Measurements from ENCODE around the gene EBF4. TPM values are rescaled to one million over a fixed set of nuclear protein-coding genes. Genes with fewer than 3 reads are reported as not detected.

EBF4 gene
- total RNA-seq, 1 experiment from 2014 or later = not detected

DNA sequence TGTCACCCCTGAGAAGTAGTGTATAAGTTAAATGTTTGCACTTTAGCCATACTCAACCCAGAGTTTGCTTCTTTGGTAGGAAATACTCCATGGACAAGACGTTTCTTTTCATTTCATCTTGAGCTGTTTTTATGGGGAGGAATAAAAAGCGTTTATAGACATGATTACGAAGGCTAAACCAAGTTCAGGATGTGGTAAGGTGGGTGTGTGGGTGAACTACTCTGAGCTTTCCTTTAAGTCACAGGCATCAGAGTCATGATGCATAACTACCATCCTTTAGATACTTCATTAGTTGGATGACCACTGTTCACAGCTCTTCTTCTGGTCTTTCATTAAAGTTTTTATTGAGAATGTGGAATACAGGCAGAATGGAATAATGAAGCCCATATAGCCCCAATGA, 48.9 kb downstream of the EBF4 start:
- BruUV-seq (replicated peaks) = no TSS peak
- peaks cover 65% of the 10 kb centered on the region for H3K27me3 Mint-ChIP-seq (ENCODE audit: insufficient read depth, unreplicated experiment)
- no peak overlapping the region for H3K27ac Mint-ChIP-seq (ENCODE audit: low read depth, unreplicated experiment)
- no peak overlapping the region for H3K4me3 Mint-ChIP-seq (ENCODE audit: unreplicated experiment)
- H3K9me3 Mint-ChIP-seq (ENCODE audit: unreplicated experiment) = no peaks in the 10 kb centered on the region
- intact Hi-C loops (cut with micrococcal nuclease) = no loop called here
- POLR2A ChIA-PET = interaction anchor here (0.9 kb wide), 1 partner anchor 21 kb away, joined by 3 read pairs; no protein-coding TSS in a partner anchor
- DNase-seq (ENCODE audit: unreplicated experiment) = no peak
- TF ChIP-seq, protein P1, sequence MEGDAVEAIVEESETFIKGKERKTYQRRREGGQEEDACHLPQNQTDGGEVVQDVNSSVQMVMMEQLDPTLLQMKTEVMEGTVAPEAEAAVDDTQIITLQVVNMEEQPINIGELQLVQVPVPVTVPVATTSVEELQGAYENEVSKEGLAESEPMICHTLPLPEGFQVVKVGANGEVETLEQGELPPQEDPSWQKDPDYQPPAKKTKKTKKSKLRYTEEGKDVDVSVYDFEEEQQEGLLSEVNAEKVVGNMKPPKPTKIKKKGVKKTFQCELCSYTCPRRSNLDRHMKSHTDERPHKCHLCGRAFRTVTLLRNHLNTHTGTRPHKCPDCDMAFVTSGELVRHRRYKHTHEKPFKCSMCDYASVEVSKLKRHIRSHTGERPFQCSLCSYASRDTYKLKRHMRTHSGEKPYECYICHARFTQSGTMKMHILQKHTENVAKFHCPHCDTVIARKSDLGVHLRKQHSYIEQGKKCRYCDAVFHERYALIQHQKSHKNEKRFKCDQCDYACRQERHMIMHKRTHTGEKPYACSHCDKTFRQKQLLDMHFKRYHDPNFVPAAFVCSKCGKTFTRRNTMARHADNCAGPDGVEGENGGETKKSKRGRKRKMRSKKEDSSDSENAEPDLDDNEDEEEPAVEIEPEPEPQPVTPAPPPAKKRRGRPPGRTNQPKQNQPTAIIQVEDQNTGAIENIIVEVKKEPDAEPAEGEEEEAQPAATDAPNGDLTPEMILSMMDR (IDR thresholded peaks at IDR 0.05; ENCODE audit: unreplicated experiment) = no peak
- H3K4me1 Mint-ChIP-seq (ENCODE audit: insufficient read depth, unreplicated experiment) = no peaks in the 10 kb centered on the region
- CTCF ChIA-PET = interaction anchor here (1.3 to 2.9 kb wide), 2 partner anchors 12 to 14 kb away, joined by 5 to 12 read pairs; no protein-coding TSS in a partner anchor
- no peaks in the 10 kb centered on the region for H3K36me3 Mint-ChIP-seq (ENCODE audit: insufficient read depth, unreplicated experiment)

DNA sequence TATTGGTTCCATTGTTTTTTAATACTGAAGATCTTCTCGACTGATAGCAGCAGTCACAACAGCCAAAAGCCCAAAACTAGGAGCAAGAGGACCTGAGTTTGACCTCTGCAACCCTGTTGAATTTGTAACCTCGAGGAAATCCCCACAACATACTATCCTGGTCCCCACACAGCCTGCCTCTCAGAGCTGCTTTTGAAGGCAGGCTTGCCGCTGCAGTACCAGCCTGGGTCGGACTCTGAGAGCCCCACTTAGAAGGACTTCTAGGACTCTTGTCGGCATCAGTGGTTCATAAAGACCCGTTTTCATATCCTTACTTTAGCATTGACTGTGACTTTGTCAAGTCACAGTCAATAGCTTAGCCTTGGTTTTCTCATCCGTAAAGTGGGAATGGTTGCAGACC, 49.3 kb downstream of the EBF4 start:
- TF ChIP-seq, protein P1 (IDR thresholded peaks at IDR 0.05; ENCODE audit: unreplicated experiment) = no peak
- BruUV-seq (replicated peaks) = no TSS peak
- POLR2A ChIA-PET = interaction anchor here (0.9 kb wide), 1 partner anchor 21 kb away, joined by 3 read pairs; no protein-coding TSS in a partner anchor
- Mint-ChIP-seq H3K27me3 (ENCODE audit: insufficient read depth, unreplicated experiment) (peaks cover 61% of the 10 kb centered on the region), H3K36me3 (ENCODE audit: insufficient read depth, unreplicated experiment) (no peaks in the 10 kb centered on the region), H3K4me3 (ENCODE audit: unreplicated experiment) (no peak overlapping the region), H3K9me3 (ENCODE audit: unreplicated experiment) (no peaks in the 10 kb centered on the region), H3K27ac (ENCODE audit: low read depth, unreplicated experiment) (no peak overlapping the region), H3K4me1 (ENCODE audit: insufficient read depth, unreplicated experiment) (no peaks in the 10 kb centered on the region)
- intact Hi-C loops (cut with micrococcal nuclease) = no loop called here
- CTCF ChIA-PET = interaction anchor here (1.3 to 2.9 kb wide), 2 partner anchors 12 to 14 kb away, joined by 5 to 12 read pairs; no protein-coding TSS in a partner anchor
- DNase-seq (ENCODE audit: unreplicated experiment) = no peak

DNA sequence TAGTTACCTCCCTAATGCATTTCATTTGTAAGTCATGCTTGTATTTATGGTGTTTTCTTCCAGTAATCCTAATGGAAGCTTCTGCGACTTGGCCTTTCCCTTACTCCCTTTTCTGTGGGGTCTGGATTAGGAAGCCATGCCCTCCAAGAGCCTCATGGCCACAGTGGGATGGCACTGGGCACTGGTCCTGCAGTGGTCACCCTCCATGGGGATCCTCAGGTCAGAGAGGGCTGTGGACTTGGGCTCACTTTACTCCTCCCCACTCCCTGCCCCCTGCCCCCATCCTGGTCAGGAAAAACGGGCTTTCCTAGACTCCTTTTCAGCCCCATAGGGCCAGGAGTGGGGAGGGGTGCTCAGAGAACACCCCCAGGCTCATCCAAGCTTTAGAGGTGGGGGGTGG, 49.9 kb downstream of the EBF4 start:
- no peak for DNase-seq (ENCODE audit: unreplicated experiment)
- H3K9me3 Mint-ChIP-seq (ENCODE audit: unreplicated experiment) = no peaks in the 10 kb centered on the region
- intact Hi-C loops (cut with micrococcal nuclease) = no loop called here
- BruUV-seq (replicated peaks) = no TSS peak
- no peaks in the 10 kb centered on the region for H3K4me1 Mint-ChIP-seq (ENCODE audit: insufficient read depth, unreplicated experiment)
- H3K4me3 Mint-ChIP-seq (ENCODE audit: unreplicated experiment) = no peak overlapping the region
- H3K36me3 Mint-ChIP-seq (ENCODE audit: insufficient read depth, unreplicated experiment) = no peaks in the 10 kb centered on the region
- TF ChIP-seq, protein P1 (IDR thresholded peaks at IDR 0.05; ENCODE audit: unreplicated experiment) = no peak
- peaks cover 57% of the 10 kb centered on the region for H3K27me3 Mint-ChIP-seq (ENCODE audit: insufficient read depth, unreplicated experiment)
- no peak overlapping the region for H3K27ac Mint-ChIP-seq (ENCODE audit: low read depth, unreplicated experiment)
- ChIA-PET POLR2A (no interaction called here), CTCF (interaction anchor here (2.9 kb wide), 1 partner anchor 11 kb away, joined by 12 read pairs; no protein-coding TSS in a partner anchor)

DNA sequence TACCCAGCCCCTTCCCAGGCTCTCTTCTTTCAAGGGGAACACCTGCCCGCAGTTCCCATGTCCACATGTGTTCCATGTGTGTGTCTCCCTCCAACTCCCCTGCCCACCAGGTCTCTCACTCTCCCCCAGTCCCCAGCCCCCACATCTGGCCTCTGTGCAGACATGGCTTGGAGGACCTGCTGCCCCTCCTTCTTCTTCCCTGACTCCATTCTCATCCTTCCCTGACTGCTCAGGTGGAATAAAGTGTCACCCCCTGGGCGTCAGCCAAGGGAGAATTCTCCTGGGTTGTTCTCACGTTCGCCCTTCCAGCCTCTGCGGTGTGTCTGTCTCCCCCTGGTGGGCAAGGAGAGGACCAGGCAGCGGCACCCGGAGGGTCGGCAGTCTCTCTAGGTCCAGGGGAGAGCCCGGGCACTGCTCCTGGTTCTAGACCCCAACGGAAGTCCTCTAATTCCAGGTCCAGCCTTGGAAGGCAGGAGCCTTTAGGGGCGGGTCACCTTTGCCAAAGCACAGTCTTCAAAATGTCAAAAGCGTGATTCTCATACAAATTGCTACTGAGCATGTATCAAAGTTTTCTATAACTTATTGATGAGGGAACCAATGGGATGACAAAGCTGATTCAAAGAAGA, 50.5 kb downstream of the EBF4 start:
- H3K9me3 Mint-ChIP-seq (ENCODE audit: unreplicated experiment) = no peaks in the 10 kb centered on the region
- intact Hi-C loops (cut with micrococcal nuclease) = no loop called here
- H3K4me1 Mint-ChIP-seq (ENCODE audit: insufficient read depth, unreplicated experiment) = no peaks in the 10 kb centered on the region
- ChIA-PET CTCF (interaction anchor here (0.5 to 2.9 kb wide), 2 partner anchors 11 to 48 kb away, joined by 3 to 12 read pairs; no protein-coding TSS in a partner anchor), POLR2A (no interaction called here)
- no peak overlapping the region for H3K4me3 Mint-ChIP-seq (ENCODE audit: unreplicated experiment)
- TF ChIP-seq, protein P1 (IDR thresholded peaks at IDR 0.05; ENCODE audit: unreplicated experiment) = peak; percentile 82
- BruUV-seq (replicated peaks) = no TSS peak
- peak; percentile 64 for DNase-seq (ENCODE audit: unreplicated experiment)
- H3K27me3 Mint-ChIP-seq (ENCODE audit: insufficient read depth, unreplicated experiment) = peaks cover 53% of the 10 kb centered on the region
- H3K27ac Mint-ChIP-seq (ENCODE audit: low read depth, unreplicated experiment) = no peak overlapping the region
- no peaks in the 10 kb centered on the region for H3K36me3 Mint-ChIP-seq (ENCODE audit: insufficient read depth, unreplicated experiment)

Measured in MCF 10A (cell line).